Measurements from ENCODE around the gene EAF1.
"Not testable (repeated sequence)": the region's sequence is repeated elsewhere in the genome, so short reads cannot be mapped to it uniquely, and the experiment has no call there.

EAF1 gene

GRCh38 chr3:15409239-15409638 is 18.2 kb upstream of the EAF1 start:
- DNase-seq = no peak

- DNase-seq = no peak
Observed at GRCh38 chr3:15409774-15410173, 17.6 kb upstream of the EAF1 start.

DNA sequence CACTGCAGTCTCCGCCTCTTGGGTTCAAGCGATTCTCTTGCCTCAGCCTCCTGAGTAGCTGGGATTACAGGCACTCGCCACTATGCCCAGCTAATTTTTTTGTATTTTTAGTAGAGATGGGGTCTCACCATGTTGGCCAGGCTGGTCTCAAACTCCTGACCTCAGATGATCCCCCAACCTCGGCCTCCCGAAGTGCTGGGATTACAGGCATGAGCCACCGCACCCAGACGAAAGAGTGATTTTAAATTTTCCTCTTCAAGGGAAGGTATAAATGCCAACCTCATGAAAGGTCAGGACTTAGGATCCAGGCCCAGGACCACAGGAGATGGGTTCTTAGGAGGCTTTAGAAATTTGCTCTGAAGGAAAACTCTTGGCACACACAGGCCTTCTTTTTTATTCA is 16.4 kb upstream of the EAF1 start:
- not testable (repeated sequence) for DNase-seq

DNA sequence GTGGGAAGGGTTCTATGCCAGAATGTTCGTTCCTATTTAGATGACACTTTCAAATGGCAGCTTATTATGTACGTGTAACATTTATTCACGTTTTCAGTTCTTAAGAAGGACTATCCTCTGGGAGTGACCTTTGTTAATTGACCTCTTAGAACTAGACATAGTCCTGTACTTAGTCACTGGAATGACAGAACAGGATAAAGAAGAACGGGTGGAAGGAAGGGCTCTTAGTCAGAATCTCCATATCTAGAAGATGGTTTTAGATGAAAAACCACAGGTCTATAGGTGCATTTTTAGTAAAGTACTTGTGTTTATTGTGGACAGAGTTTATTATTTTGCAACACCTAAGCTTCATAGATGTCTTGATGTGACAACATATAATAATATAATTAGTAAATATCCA is 6.5 kb upstream of the EAF1 start:
- peak; percentile 70 for DNase-seq

- no peak for DNase-seq
Observed at GRCh38 chr3:15426579-15427118, 749 bp upstream of the EAF1 start.

GRCh38 chr3:15427981-15428380 is 583 bp downstream of the EAF1 start:
- DNase-seq = no peak

DNA sequence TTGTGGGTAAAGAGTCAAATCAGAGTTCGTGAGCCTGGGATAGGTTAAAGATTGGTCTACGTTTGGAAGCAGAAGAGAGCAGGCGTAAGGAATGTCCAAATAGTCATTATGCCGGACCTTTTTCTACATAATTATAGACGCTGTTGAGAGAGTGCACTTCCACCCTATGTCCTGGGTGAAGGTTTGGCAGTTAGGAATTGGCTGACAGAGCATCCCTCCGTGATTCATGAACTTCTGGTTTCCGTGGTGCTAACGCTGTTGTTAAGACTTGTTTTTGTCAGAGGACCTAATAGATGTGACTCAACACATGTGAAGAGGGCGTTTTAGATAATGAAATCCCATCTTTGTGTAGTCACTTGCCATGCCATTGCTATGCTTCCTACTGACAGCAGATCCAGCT is 1.1 kb downstream of the EAF1 start:
- DNase-seq = peak; percentile 61

GRCh38 chr3:15429080-15429479 is 1.7 kb downstream of the EAF1 start:
- DNase-seq = no peak

- DNase-seq = no peak
Observed at GRCh38 chr3:15430624-15431023, 3.2 kb downstream of the EAF1 start.

- no peak for DNase-seq
Observed at GRCh38 chr3:15431256-15431837, 3.9 kb downstream of the EAF1 start.

DNA sequence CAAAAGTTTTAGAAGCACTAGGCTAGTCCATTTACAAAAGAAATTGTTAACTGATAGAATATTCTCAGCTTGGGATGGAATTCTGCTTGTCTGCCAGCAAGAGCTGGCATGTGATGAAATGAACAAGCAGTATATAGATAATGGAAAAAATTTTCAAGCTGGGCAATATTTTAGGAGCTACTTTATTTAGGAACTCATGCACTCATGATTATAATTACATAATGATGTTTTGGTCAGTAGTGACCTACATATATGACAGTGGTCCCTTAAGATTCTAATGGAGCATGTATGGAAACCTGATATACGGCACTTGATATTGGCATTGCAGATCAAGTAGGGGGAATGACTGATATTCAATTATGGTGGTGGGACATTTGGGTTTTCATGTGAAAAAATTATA is 6.1 kb downstream of the EAF1 start:
- DNase-seq = no peak

- DNase-seq = no peak
Observed at GRCh38 chr3:15434756-15435155, 7.4 kb downstream of the EAF1 start.

DNA sequence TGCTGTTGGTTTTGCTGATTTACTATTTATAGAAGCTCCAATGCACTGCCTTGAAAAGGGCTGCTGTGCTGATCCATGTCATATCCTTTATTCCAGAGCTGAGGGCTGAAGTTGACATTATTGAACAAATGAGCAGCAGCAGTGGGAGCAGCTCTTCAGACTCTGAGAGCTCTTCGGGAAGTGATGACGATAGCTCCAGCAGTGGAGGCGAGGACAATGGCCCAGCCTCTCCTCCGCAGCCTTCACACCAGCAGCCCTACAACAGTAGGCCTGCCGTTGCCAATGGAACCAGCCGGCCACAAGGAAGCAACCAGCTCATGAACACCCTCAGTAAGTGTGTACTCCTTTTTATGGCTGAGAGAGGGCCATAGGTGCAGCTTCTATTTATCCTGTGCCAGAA is 8.8 kb downstream of the EAF1 start:
- no peak for DNase-seq

DNA sequence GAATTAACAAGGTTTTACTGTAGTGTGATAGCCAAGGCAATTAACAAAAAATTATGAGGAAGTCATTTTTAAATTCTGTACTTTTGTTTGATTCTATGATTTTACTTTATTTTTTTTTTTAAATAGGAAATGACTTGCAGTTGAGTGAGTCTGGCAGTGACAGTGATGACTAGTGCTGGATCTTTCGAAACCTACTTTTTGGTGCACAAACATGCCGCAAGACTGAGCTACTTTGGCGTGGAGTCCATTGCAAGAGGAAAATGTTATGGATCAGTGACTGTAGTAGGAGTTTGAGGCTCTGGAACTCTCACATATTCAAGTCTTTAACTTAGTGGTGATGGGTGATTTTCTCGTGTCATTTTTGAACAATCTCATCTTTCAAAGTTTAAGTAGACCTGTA is 11.6 kb downstream of the EAF1 start:
- peak; percentile 75 for DNase-seq

DNA sequence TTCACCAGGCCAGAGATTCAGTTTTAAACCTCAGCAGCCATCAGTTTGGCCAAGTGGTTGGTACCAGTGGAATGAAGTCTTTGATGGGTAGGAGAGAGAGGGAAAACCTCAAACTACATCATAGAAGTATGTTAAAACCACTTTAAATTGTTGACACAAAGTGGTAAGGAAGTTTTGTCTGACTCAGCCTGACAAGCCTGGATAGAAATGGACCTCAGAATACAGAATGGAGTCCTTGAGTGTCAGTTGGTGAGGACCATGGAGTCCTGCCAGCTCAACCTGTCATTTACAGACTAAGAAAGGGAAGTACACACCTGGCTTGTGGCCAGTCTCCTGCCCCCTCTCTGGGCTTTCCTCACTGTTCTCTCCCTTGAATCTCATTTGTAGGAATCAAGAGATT is 12.1 kb downstream of the EAF1 start:
- peak; percentile 42 for DNase-seq

DNA sequence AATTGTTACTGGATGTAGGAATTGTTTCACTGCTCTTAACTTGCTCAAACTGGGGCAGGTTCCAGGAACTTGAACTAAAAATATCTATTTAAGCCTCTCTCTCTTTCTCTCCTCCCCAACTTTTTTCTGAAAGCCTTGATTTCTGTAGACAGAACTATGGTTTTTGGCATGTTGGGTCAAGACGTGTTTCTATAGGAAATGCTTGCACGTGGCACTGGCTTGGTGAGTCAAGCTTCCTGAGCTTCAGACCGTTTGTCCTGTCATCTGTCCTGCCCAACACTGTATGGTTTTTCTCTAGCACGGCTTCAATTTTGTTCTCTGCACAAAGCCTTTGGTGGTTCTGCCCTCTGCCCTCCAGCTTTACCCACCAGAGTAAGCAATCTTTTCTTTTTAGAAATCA is 13.5 kb downstream of the EAF1 start:
- no peak for DNase-seq

GRCh38 chr3:15443826-15444524 is 16.6 kb downstream of the EAF1 start:
- DNase-seq = no peak

GRCh38 chr3:15449489-15450224 is 22.3 kb downstream of the EAF1 start:
- no peak for DNase-seq

- DNase-seq = no peak
Observed at GRCh38 chr3:15450438-15451215, 23.2 kb downstream of the EAF1 start.

DNA sequence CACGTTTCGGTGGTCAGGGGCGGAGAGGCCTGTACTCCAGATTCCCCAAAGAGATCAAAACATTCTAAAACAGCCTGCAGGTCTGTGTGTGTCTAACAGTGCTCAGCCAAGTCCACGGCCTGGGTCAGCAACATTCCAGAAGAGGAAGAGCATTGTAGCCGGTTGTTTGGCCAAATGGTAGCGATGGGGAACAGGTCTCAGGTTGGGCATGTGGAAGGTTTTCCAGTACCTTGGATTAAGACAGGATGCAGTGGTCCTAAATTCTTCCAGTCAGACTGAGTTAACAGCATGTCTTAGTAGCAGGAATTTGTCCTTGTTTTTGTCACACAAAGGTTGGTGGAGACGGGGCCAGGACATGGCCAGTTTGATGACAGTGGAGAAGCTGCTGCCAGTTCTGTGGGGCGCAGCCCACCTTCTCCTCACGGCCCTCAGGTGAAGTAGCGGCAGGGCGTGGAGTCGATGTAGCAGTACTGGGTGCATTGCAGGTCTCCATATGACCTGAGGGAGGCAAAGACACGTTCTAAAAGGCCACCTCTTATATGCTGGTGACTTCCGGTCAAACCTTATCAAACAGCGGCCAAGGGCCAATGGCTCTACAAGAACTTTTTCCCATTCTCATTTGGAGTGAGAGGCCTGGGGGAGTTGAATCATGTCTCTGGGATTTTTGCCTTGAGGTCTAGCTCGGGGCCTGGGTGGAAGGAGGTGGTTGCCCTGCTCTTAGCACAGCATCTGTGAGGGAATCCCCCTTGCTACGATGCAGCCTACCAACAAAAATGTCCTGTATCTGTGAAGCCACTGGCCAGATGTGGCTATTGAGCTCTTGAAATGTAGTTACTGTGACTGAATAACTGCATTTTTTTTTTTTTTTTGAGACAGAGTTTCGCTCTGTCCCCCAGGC is 24.1 kb downstream of the EAF1 start:
- no peak for DNase-seq

GRCh38 chr3:15452156-15452555 is 24.8 kb downstream of the EAF1 start:
- DNase-seq = no peak

DNA sequence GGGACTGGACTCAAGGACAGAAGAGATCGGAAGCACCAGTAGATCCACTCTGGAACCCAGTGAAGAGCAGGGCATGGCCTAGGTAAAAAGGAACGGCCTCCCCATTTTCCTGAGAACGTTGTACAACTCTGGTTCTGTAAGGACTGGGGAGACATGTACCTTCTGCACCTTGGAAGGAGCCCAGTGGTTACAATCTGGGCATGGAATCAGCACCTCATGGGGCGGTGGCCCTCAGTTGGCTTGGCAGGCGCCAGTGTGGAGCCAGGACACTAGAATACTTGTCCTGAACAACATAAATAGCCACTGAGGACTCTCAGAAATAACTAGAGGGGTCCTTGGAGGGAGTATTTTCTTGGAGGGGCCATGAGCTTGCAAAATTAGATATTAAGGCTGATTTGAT is 25.6 kb downstream of the EAF1 start:
- DNase-seq = no peak
